PC-3 (cell line): ENCODE results near the gene MAMLD1. TPM values are rescaled to one million over a fixed set of nuclear protein-coding genes. Genes with fewer than 3 reads are reported as not detected.

ENCODE experiments used
- ATAC-seq: fragments of 200-7000 bp; cut with Tn5 transposase; 2 replicates; pipeline ENCODE4 v1.9.1; 2020; ENCODE audit warnings: mild to moderate bottlenecking, moderate library complexity
- BruUV-seq: library from RNA; stranded (reverse); fragments of 400-500 nt; replicated peaks from 2 replicates; lab custom pipeline; 2021; lab: Mats Ljungman, UMichigan
- CTCF ChIA-PET: fragments of 300-600 bp; sonication (Branson Sonifier 250); formaldehyde crosslinking; loops from one replicate; lab custom pipeline; 2022; ENCODE audit warnings: antibody characterized with exemption; lab: Charles Lee
- POLR2A ChIA-PET: fragments of 300-600 bp; sonication (Branson Sonifier 250); formaldehyde crosslinking; loops from one replicate; lab custom pipeline; 2022; ENCODE audit warnings: antibody characterized with exemption; ENCODE audit not compliant: unreplicated experiment; lab: Charles Lee
- DNase-seq: peaks from one replicate; pipeline ENCODE4 v3.0.0-alpha.2; 2015
- H2AFZ ChIP-seq: fragments of 300-600 bp; sonication (generic); 2 replicates; pipeline ENCODE4 v1.6.0; 2016; ENCODE audit warnings: antibody characterized with exemption, low read length
- H3F3A ChIP-seq: fragments of 300-600 bp; sonication (generic); one replicate; pipeline ENCODE4 v1.6.0; 2017; ENCODE audit warnings: antibody characterized with exemption, low read length, control low read depth, mild to moderate bottlenecking; ENCODE audit not compliant: unreplicated experiment
- H3K27ac ChIP-seq: fragments of 300-600 bp; sonication (generic); 2 replicates; pipeline ENCODE4 v1.5.1; 2016; ENCODE audit warnings: mild to moderate bottlenecking, low read length
- H3K27me3 ChIP-seq: fragments of 300-600 bp; sonication (generic); 2 replicates; pipeline ENCODE4 v1.6.1; 2016; ENCODE audit warnings: low read length, mixed read lengths
- H3K36me3 ChIP-seq: fragments of 300-600 bp; sonication (generic); 2 replicates; pipeline ENCODE4 v1.6.1; 2016; ENCODE audit warnings: low read depth, mixed run types, low read length, mixed read lengths
- H3K4me1 ChIP-seq: fragments of 300-600 bp; sonication (generic); 2 replicates; pipeline ENCODE4 v1.5.1; 2016; ENCODE audit warnings: low read length; ENCODE audit not compliant: insufficient read depth
- H3K4me2 ChIP-seq: fragments of 300-600 bp; sonication (generic); 2 replicates; pipeline ENCODE4 v1.6.0; 2016; ENCODE audit warnings: low read length
- H3K4me3 ChIP-seq: fragments of 300-600 bp; sonication (generic); 2 replicates; pipeline ENCODE4 v1.5.1; 2016; ENCODE audit warnings: mild to moderate bottlenecking, low read length, mixed read lengths
- H3K79me2 ChIP-seq: fragments of 300-600 bp; sonication (generic); 2 replicates; pipeline ENCODE4 v1.6.1; 2017; ENCODE audit warnings: low read length, mixed read lengths
- H3K9ac ChIP-seq: fragments of 300-600 bp; sonication (generic); 2 replicates; pipeline ENCODE4 v1.6.0; 2016; ENCODE audit warnings: mild to moderate bottlenecking, low read length
- H3K9me2 ChIP-seq: fragments of 300-600 bp; sonication (generic); replicated peaks from 2 replicates; pipeline ENCODE4 v1.6.1; 2016; ENCODE audit warnings: mixed run types, low read length, mixed read lengths
- H3K9me3 ChIP-seq: fragments of 300-600 bp; sonication (generic); 2 replicates; pipeline ENCODE4 v1.6.1; 2016; ENCODE audit warnings: low read length, mixed read lengths
- H4K20me1 ChIP-seq: fragments of 300-600 bp; sonication (generic); 2 replicates; pipeline ENCODE4 v1.6.1; 2016; ENCODE audit warnings: low read length, mixed read lengths
- CTCF ChIP-seq: fragments of 300-600 bp; sonication (generic); conservative IDR thresholded peaks from 2 replicates; pipeline ENCODE4 v1.5.1; 2017; ENCODE audit warnings: antibody characterized with exemption, low read depth, mild to moderate bottlenecking, low read length
- EZH2 ChIP-seq: fragments of 300-600 bp; sonication (generic); IDR thresholded peaks from one replicate; pipeline ENCODE4 v1.6.1; 2017; ENCODE audit warnings: antibody characterized with exemption, mild to moderate bottlenecking, low read length; ENCODE audit not compliant: unreplicated experiment
- EZH2phosphoT487 ChIP-seq: fragments of 300-600 bp; sonication (generic); IDR thresholded peaks from 2 replicates; pipeline ENCODE4 v1.6.1; 2018; ENCODE audit warnings: mild to moderate bottlenecking, antibody characterized with exemption, low read length, borderline replicate concordance
- intact Hi-C: fragments of 100-400 bp; cut with micrococcal nuclease; formaldehyde crosslinking; loops from 2 replicates; pipeline ENCODE4 v1.9.0; 2023
- total RNA-seq: library from RNA; depleted of rRNA; stranded (reverse); fragments of >200 nt; gene quantifications from 2 replicates; pipeline ENCODE4 v1.2.3, GENCODE V29; 2014

MAMLD1 gene
- total RNA-seq, 1 experiment from 2014 or later = 2.8 TPM

- no peak overlapping the region for H3K4me2 ChIP-seq
- H3K9me3 ChIP-seq = no peaks in the 10 kb centered on the region
- H3K79me2 ChIP-seq = no peaks in the 10 kb centered on the region
- H3F3A ChIP-seq = no peaks in the 10 kb centered on the region
- TF ChIP-seq CTCF (no peak), EZH2 (no peak), EZH2phosphoT487 (no peak)
- no peak overlapping the region for H3K27ac ChIP-seq
- no peaks in the 10 kb centered on the region for H3K36me3 ChIP-seq
- H3K4me3 ChIP-seq = no peak overlapping the region
- DNase-seq = no peak
- ATAC-seq = no peak
- peaks cover 19% of the 10 kb centered on the region for H3K4me1 ChIP-seq
- POLR2A ChIA-PET = no interaction called here
- no TSS peak for BruUV-seq
- CTCF ChIA-PET = no interaction called here
- no peaks in the 10 kb centered on the region for H3K9me2 ChIP-seq
- H4K20me1 ChIP-seq = no peaks in the 10 kb centered on the region
- no peak overlapping the region for H3K9ac ChIP-seq
- H3K27me3 ChIP-seq = no peaks in the 10 kb centered on the region
- intact Hi-C loops = no loop called here
- H2AFZ ChIP-seq = no peak overlapping the region
Observed at GRCh38 chrX:150506486-150506885, 143.4 kb downstream of the MAMLD1 start.

GRCh38 chrX:150507251-150507856 is 144.2 kb downstream of the MAMLD1 start:
- intact Hi-C loops = no loop called here
- Histone ChIP-seq H3K36me3 (no peaks in the 10 kb centered on the region), H3K9me2 (no peaks in the 10 kb centered on the region), H3K4me3 (no peak overlapping the region), H3K79me2 (no peaks in the 10 kb centered on the region), H3K9me3 (no peaks in the 10 kb centered on the region), H3K4me2 (no peak overlapping the region), H3K27me3 (no peaks in the 10 kb centered on the region), H3K27ac (no peak overlapping the region), H4K20me1 (no peaks in the 10 kb centered on the region), H3K9ac (no peak overlapping the region), H3F3A (no peaks in the 10 kb centered on the region), H2AFZ (no peak overlapping the region), H3K4me1 (peaks cover 19% of the 10 kb centered on the region)
- DNase-seq (no peak), ATAC-seq (no peak)
- no peak for TF ChIP-seq CTCF
- TF ChIP-seq EZH2 = no peak
- TF ChIP-seq EZH2phosphoT487 = no peak
- BruUV-seq = no TSS peak
- CTCF ChIA-PET = no interaction called here
- POLR2A ChIA-PET = no interaction called here

- Histone ChIP-seq H4K20me1 (no peaks in the 10 kb centered on the region), H3K4me2 (no peak overlapping the region), H3K79me2 (no peaks in the 10 kb centered on the region), H3K9me2 (no peaks in the 10 kb centered on the region), H3K36me3 (no peaks in the 10 kb centered on the region), H3K27ac (no peak overlapping the region), H3K9ac (no peak overlapping the region), H2AFZ (no peak overlapping the region), H3K4me1 (peaks cover 19% of the 10 kb centered on the region), H3K4me3 (no peak overlapping the region), H3K9me3 (no peaks in the 10 kb centered on the region), H3K27me3 (no peaks in the 10 kb centered on the region), H3F3A (no peaks in the 10 kb centered on the region)
- ChIA-PET POLR2A (no interaction called here), CTCF (no interaction called here)
- intact Hi-C loops = no loop called here
- TF ChIP-seq CTCF = no peak
- ATAC-seq = no peak
- DNase-seq = no peak
- BruUV-seq = no TSS peak
Observed at GRCh38 chrX:150508018-150508417, 144.9 kb downstream of the MAMLD1 start.
